Trophoblast cell (in vitro differentiated cells and primary cell): ENCODE measurements around the gene SIX5.

Experiments used
- DNase-seq, 2 donors: peaks; one replicate each; pipeline ENCODE4 v3.0.0-alpha.2; 2016
- H2AFZ ChIP-seq: 2 replicates; pipeline ENCODE4 v1.6.1; 2013; ENCODE audit warnings: low read length, moderate library complexity, mild to moderate bottlenecking; ENCODE audit not compliant: insufficient read depth, poor library complexity
- H2AK5ac ChIP-seq: 2 replicates; pipeline ENCODE4 v1.6.1; 2013; ENCODE audit warnings: mild to moderate bottlenecking, low read length
- H2BK120ac ChIP-seq: 2 replicates; pipeline ENCODE4 v1.6.1; 2013; ENCODE audit warnings: low read length, mild to moderate bottlenecking, moderate library complexity; ENCODE audit not compliant: insufficient read depth, poor library complexity
- H2BK12ac ChIP-seq: 2 replicates; pipeline ENCODE4 v1.6.1; 2013; ENCODE audit warnings: mild to moderate bottlenecking, low read length, moderate library complexity
- H2BK5ac ChIP-seq: 2 replicates; pipeline ENCODE4 v1.6.1; 2013; ENCODE audit warnings: low read length, low read depth, moderate library complexity, mild to moderate bottlenecking; ENCODE audit not compliant: poor library complexity
- H3K14ac ChIP-seq: 2 replicates; pipeline ENCODE4 v1.6.1; 2013; ENCODE audit warnings: mild to moderate bottlenecking, low read length
- H3K18ac ChIP-seq: 2 replicates; pipeline ENCODE4 v1.6.1; 2013; ENCODE audit warnings: mild to moderate bottlenecking, low read length
- H3K23ac ChIP-seq: 2 replicates; pipeline ENCODE4 v1.6.1; 2013; ENCODE audit warnings: low read length
- H3K27ac ChIP-seq: 2 replicates; pipeline ENCODE4 v1.5.1; 2013; ENCODE audit warnings: low read depth, mild to moderate bottlenecking, inconsistent platforms, low read length, moderate library complexity
- H3K27me3 ChIP-seq: 2 replicates; pipeline ENCODE4 v1.6.1; 2013; ENCODE audit warnings: inconsistent platforms, mild to moderate bottlenecking, low read length, moderate library complexity; ENCODE audit not compliant: insufficient read depth
- H3K36me3 ChIP-seq, 2 experiments: 1 replicate in 1 of 2; 2 replicates in 1 of 2; pipeline ENCODE4 v1.6.1; 2013; ENCODE audit warnings: low read length in 2 of 2, mild to moderate bottlenecking in 2 of 2, moderate library complexity in 1 of 2; ENCODE audit not compliant: insufficient read depth in 2 of 2, control insufficient read depth in 1 of 2
- H3K4ac ChIP-seq: 2 replicates; pipeline ENCODE4 v1.6.1; 2013; ENCODE audit warnings: low read depth, mild to moderate bottlenecking, low read length, moderate library complexity
- H3K4me1 ChIP-seq, 2 experiments: 1 replicate in 1 of 2; 2 replicates in 1 of 2; pipeline ENCODE4 v1.6.1; 2013; ENCODE audit warnings: low read length in 2 of 2, mild to moderate bottlenecking in 2 of 2, moderate library complexity in 1 of 2; ENCODE audit not compliant: insufficient read depth in 2 of 2, control insufficient read depth in 1 of 2
- H3K4me2 ChIP-seq: 2 replicates; pipeline ENCODE4 v1.6.1; 2013; ENCODE audit warnings: inconsistent platforms, mild to moderate bottlenecking, low read length, moderate library complexity
- H3K4me3 ChIP-seq: 2 replicates; pipeline ENCODE4 v1.5.1; 2013; ENCODE audit warnings: mild to moderate bottlenecking, low read depth, low read length, inconsistent platforms
- H3K79me1 ChIP-seq: one replicate; pipeline ENCODE4 v1.6.1; 2013; ENCODE audit warnings: low read length
- H3K79me2 ChIP-seq: 2 replicates; pipeline ENCODE4 v1.6.1; 2013; ENCODE audit warnings: low read length, mild to moderate bottlenecking; ENCODE audit not compliant: control insufficient read depth, insufficient read depth, poor library complexity
- H3K9ac ChIP-seq: 2 replicates; pipeline ENCODE4 v1.6.1; 2013; ENCODE audit warnings: mild to moderate bottlenecking, low read length
- H3K9me3 ChIP-seq: 2 replicates; pipeline ENCODE4 v1.6.1; 2013; ENCODE audit warnings: low read depth, mild to moderate bottlenecking, control low read depth, inconsistent platforms, low read length; ENCODE audit not compliant: insufficient read depth
- H4K12ac ChIP-seq: 2 replicates; pipeline ENCODE4 v1.6.1; 2013; ENCODE audit warnings: low read depth, mild to moderate bottlenecking, low read length, moderate library complexity
- H4K8ac ChIP-seq: 2 replicates; pipeline ENCODE4 v1.6.1; 2013; ENCODE audit warnings: low read depth, mild to moderate bottlenecking, low read length, moderate library complexity
- H4K91ac ChIP-seq: one replicate; pipeline ENCODE4 v1.6.1; 2013; ENCODE audit warnings: low read depth, mild to moderate bottlenecking, low read length, moderate library complexity
- WGBS: extraction: QIAGEN DNeasy Blood & Tissue Kit; methylation state at CpG from one replicate; pipeline ENCODE4 v1.1.7; 2013; ENCODE audit warnings: missing lambda C conversion rate; ENCODE audit not compliant: insufficient read length, insufficient coverage; ENCODE audit errors: extremely low coverage; 5-methylcytosine and 5-hydroxymethylcytosine counted together

Gene SIX5

DNA sequence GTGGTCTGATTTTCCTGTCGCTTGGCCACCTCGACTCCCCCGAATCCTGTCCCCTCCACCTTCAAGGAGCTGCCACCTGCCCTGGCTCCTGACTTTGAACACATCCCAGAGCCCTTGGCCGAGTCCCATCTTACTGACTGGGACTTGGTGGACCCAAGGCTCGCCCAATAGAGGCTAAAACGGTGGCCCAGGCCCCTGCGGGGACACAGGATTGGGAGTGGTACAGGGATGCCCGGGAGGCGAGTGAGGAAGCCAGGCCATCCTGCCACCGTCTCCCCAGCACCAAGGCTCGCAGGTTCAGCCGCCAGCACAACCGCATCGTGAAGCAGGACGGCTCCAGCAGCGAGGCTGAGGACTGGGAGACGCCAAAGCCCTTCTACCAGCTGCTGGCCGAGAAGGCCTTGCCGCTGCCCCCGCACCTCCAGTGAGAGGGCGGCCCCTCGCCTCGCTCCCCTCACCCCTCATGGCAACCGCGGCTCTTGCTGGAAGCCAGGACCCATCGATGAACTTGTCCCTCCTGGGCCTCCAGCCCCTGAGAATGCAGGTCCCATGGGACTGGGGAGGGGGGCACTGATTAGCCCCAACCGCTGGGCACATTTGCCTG is 5.3 kb downstream of the SIX5 start:
- Histone ChIP-seq H4K91ac (no peak overlapping the region), H3K27ac (no peak overlapping the region), H4K8ac (no peak overlapping the region), H3K4me3 (no peak overlapping the region), H3K4ac (no peak overlapping the region), H3K4me2 (no peak overlapping the region), H3K79me2 (peaks cover 8% of the 10 kb centered on the region), H3K36me3 (no peaks in the 10 kb centered on the region), H3K18ac (no peak overlapping the region), H2BK12ac (no peak overlapping the region), H3K14ac (no peak overlapping the region), H2AFZ (no peak overlapping the region), H3K27me3 (no peaks in the 10 kb centered on the region), H2BK120ac (no peak overlapping the region), H3K23ac (no peak overlapping the region), H3K9ac (no peak overlapping the region), H3K4me1 (peaks cover 13 to 18% of the 10 kb centered on the region in 2 experiments), H2AK5ac (no peak overlapping the region), H2BK5ac (no peak overlapping the region), H3K9me3 (peaks cover 4% of the 10 kb centered on the region), H4K12ac (no peak overlapping the region), H3K79me1 (peaks cover 16% of the 10 kb centered on the region)
- WGBS: no CpG with 5 or more reads among the region's 27 CpGs
- DNase-seq: no peak

GRCh38 chr19:45762870-45763631 is 6.0 kb downstream of the SIX5 start:
- no peaks in the 10 kb centered on the region for H3K27me3 ChIP-seq
- H3K4me1 ChIP-seq: peaks cover 13 to 18% of the 10 kb centered on the region in 2 experiments
- no peak overlapping the region for H4K8ac ChIP-seq
- no peak overlapping the region for H3K23ac ChIP-seq
- no CpG with 5 or more reads among the region's 15 CpGs for WGBS
- no peak overlapping the region for H3K4me3 ChIP-seq
- H2BK120ac ChIP-seq: no peak overlapping the region
- no peak overlapping the region for H3K27ac ChIP-seq
- no peak overlapping the region for H2AK5ac ChIP-seq
- H3K79me2 ChIP-seq: peaks cover 4% of the 10 kb centered on the region
- no peak overlapping the region for H2AFZ ChIP-seq
- H4K12ac ChIP-seq: no peak overlapping the region
- no peak overlapping the region for H3K4ac ChIP-seq
- H3K14ac ChIP-seq: no peak overlapping the region
- no peak overlapping the region for H2BK5ac ChIP-seq
- H3K18ac ChIP-seq: no peak overlapping the region
- no peak overlapping the region for H3K4me2 ChIP-seq
- H3K9me3 ChIP-seq: peaks cover 4% of the 10 kb centered on the region
- no peak overlapping the region for H4K91ac ChIP-seq
- no peak for DNase-seq
- peaks cover 9% of the 10 kb centered on the region for H3K79me1 ChIP-seq
- H2BK12ac ChIP-seq: no peak overlapping the region
- H3K36me3 ChIP-seq: no peaks in the 10 kb centered on the region
- H3K9ac ChIP-seq: no peak overlapping the region

GRCh38 chr19:45761714-45762113 is 7.3 kb downstream of the SIX5 start:
- Histone ChIP-seq H2BK12ac (no peak overlapping the region), H3K9ac (no peak overlapping the region), H2AK5ac (no peak overlapping the region), H3K14ac (no peak overlapping the region), H3K27me3 (no peaks in the 10 kb centered on the region), H3K18ac (no peak overlapping the region), H3K36me3 (no peaks in the 10 kb centered on the region), H3K4me2 (no peak overlapping the region), H2BK120ac (no peak overlapping the region), H4K91ac (no peak overlapping the region), H3K4me1 (peaks cover 10 to 12% of the 10 kb centered on the region in 2 experiments), H3K9me3 (peaks cover 4% of the 10 kb centered on the region), H3K79me2 (no peaks in the 10 kb centered on the region), H4K12ac (no peak overlapping the region), H4K8ac (no peak overlapping the region), H3K27ac (no peak overlapping the region), H3K4me3 (no peak overlapping the region), H3K23ac (no peak overlapping the region), H3K79me1 (no peaks in the 10 kb centered on the region), H2AFZ (no peak overlapping the region), H3K4ac (no peak overlapping the region), H2BK5ac (no peak overlapping the region)
- DNase-seq: no peak
- no CpG with 5 or more reads among the region's 17 CpGs for WGBS

GRCh38 chr19:45758921-45759320 is 10.1 kb downstream of the SIX5 start:
- Histone ChIP-seq H4K91ac (no peak overlapping the region), H3K79me2 (no peaks in the 10 kb centered on the region)
- no CpG with 5 or more reads among the region's 9 CpGs for WGBS

More at GRCh38 chr19:45758921-45759320, 10.1 kb downstream of the SIX5 start:
- Histone ChIP-seq H3K4me1 (no peaks in the 10 kb centered on the region), H3K79me1 (no peaks in the 10 kb centered on the region), H3K9me3 (peaks cover 4% of the 10 kb centered on the region), H3K18ac (no peak overlapping the region), H3K36me3 (no peaks in the 10 kb centered on the region), H2AK5ac (no peak overlapping the region), H2BK120ac (no peak overlapping the region), H3K14ac (no peak overlapping the region), H3K4ac (no peak overlapping the region), H4K12ac (no peak overlapping the region), H3K9ac (no peak overlapping the region), H2BK5ac (no peak overlapping the region), H3K27ac (no peak overlapping the region), H2AFZ (no peak overlapping the region), H2BK12ac (no peak overlapping the region), H3K27me3 (no peaks in the 10 kb centered on the region), H3K23ac (no peak overlapping the region), H3K4me2 (no peak overlapping the region), H3K4me3 (no peak overlapping the region), H4K8ac (no peak overlapping the region)
- no peak for DNase-seq
